MG63 (cell line): ENCODE data around the gene WDR81. TPM values are rescaled to one million over a fixed set of nuclear protein-coding genes. Genes with fewer than 3 reads are reported as not detected.
"Not testable (repeated sequence)": the region's sequence is repeated elsewhere in the genome, so short reads cannot be mapped to it uniquely, and the experiment has no call there.

Experiments
- DNase-seq: peaks from one replicate; pipeline ENCODE4 v3.0.0-alpha.2; 2020
- H3K27me3 ChIP-seq: fragments of 250-450 bp; sonication (Bioruptor Pico); 2 replicates; pipeline ENCODE4 v1.5.1; 2020; ENCODE audit warnings: mild to moderate bottlenecking, moderate library complexity
- H3K36me3 ChIP-seq: fragments of 250-450 bp; sonication (Bioruptor Pico); 2 replicates; pipeline ENCODE4 v1.5.1; 2020; ENCODE audit warnings: mild to moderate bottlenecking, moderate library complexity
- H3K4me3 ChIP-seq: fragments of 250-450 bp; sonication (Bioruptor Pico); 2 replicates; pipeline ENCODE4 v1.5.1; 2020; ENCODE audit warnings: mild to moderate bottlenecking, moderate library complexity
- H3K9me3 ChIP-seq: fragments of 250-450 bp; sonication (Bioruptor Pico); 2 replicates; pipeline ENCODE4 v1.5.1; 2020; ENCODE audit warnings: mild to moderate bottlenecking, moderate library complexity
- total RNA-seq: library from RNA; depleted of rRNA; stranded (reverse); fragments of >200 nt; shearing (Covaris generic); gene quantifications from 2 replicates; pipeline ENCODE4 v1.2.3, GENCODE V29; 2014; ENCODE audit warnings: low replicate concordance

WDR81 gene
- total RNA-seq, 1 experiment from 2014 or later = 20.3 TPM

- no peaks in the 10 kb centered on the region for H3K27me3 ChIP-seq
- DNase-seq = peak; percentile 34
- H3K9me3 ChIP-seq = no peaks in the 10 kb centered on the region
- 0 out of 2 replicates have a peak overlapping the region, but pooled peaks have one; percentile 15 for H3K4me3 ChIP-seq
- no peaks in the 10 kb centered on the region for H3K36me3 ChIP-seq
These were observed 37.9 kb downstream of the WDR81 start for GRCh38 chr17:1762233-1762900.

GRCh38 chr17:1762901-1763898 is 38.7 kb downstream of the WDR81 start:
- no peaks in the 10 kb centered on the region for H3K9me3 ChIP-seq
- no peaks in the 10 kb centered on the region for H3K27me3 ChIP-seq
- peak; percentile 29 for DNase-seq
- no peaks in the 10 kb centered on the region for H3K36me3 ChIP-seq
- 0 out of 2 replicates have a peak overlapping the region, but pooled peaks have one; percentile 9 for H3K4me3 ChIP-seq

- DNase-seq = peak; percentile 64
- H3K4me3 ChIP-seq = no peak overlapping the region
These were observed 39.8 kb downstream of the WDR81 start for GRCh38 chr17:1764284-1764683.

GRCh38 chr17:1764705-1765104 is 40.2 kb downstream of the WDR81 start:
- not testable (repeated sequence) for DNase-seq, H3K36me3 ChIP-seq, H3K9me3 ChIP-seq, H3K4me3 ChIP-seq, H3K27me3 ChIP-seq

More at GRCh38 chr17:1764284-1764683, 39.8 kb downstream of the WDR81 start:
- H3K9me3 ChIP-seq = no peaks in the 10 kb centered on the region
- no peaks in the 10 kb centered on the region for H3K27me3 ChIP-seq
- H3K36me3 ChIP-seq = no peaks in the 10 kb centered on the region

GRCh38 chr17:1765576-1765975 is 41.1 kb downstream of the WDR81 start:
- Histone ChIP-seq H3K9me3 (no peaks in the 10 kb centered on the region), H3K36me3 (no peaks in the 10 kb centered on the region), H3K4me3 (no peak overlapping the region), H3K27me3 (no peaks in the 10 kb centered on the region)
- DNase-seq = no peak

- H3K9me3 ChIP-seq = no peaks in the 10 kb centered on the region
- no peak for DNase-seq
- H3K4me3 ChIP-seq = no peak overlapping the region
- no peaks in the 10 kb centered on the region for H3K36me3 ChIP-seq
- no peaks in the 10 kb centered on the region for H3K27me3 ChIP-seq
These were observed 42.1 kb downstream of the WDR81 start for GRCh38 chr17:1766382-1767135.

- Histone ChIP-seq H3K9me3 (no peaks in the 10 kb centered on the region), H3K27me3 (no peaks in the 10 kb centered on the region), H3K4me3 (no peak overlapping the region), H3K36me3 (no peaks in the 10 kb centered on the region)
- DNase-seq = no peak
These were observed 42.9 kb downstream of the WDR81 start for GRCh38 chr17:1767358-1767757.

- H3K9me3 ChIP-seq = no peaks in the 10 kb centered on the region
- H3K36me3 ChIP-seq = no peaks in the 10 kb centered on the region
- H3K4me3 ChIP-seq = no peak overlapping the region
- no peaks in the 10 kb centered on the region for H3K27me3 ChIP-seq
- no peak for DNase-seq
These were observed 45.4 kb downstream of the WDR81 start for GRCh38 chr17:1769822-1770477.

GRCh38 chr17:1773000-1773695 is 48.6 kb downstream of the WDR81 start:
- H3K9me3 ChIP-seq, H3K36me3 ChIP-seq, H3K4me3 ChIP-seq, H3K27me3 ChIP-seq, DNase-seq: not testable (repeated sequence)

- no peaks in the 10 kb centered on the region for H3K27me3 ChIP-seq
- peaks cover 5% of the 10 kb centered on the region for H3K36me3 ChIP-seq
- H3K9me3 ChIP-seq = no peaks in the 10 kb centered on the region
- DNase-seq = no peak
- H3K4me3 ChIP-seq = no peak overlapping the region
These were observed 49.2 kb downstream of the WDR81 start for GRCh38 chr17:1773696-1774181.

GRCh38 chr17:1774390-1775176 is 50.1 kb downstream of the WDR81 start:
- Histone ChIP-seq H3K36me3 (peaks cover 5% of the 10 kb centered on the region), H3K4me3 (no peak overlapping the region), H3K27me3 (no peaks in the 10 kb centered on the region), H3K9me3 (no peaks in the 10 kb centered on the region)
- no peak for DNase-seq

GRCh38 chr17:1776328-1776727 is 51.8 kb downstream of the WDR81 start:
- no peak overlapping the region for H3K4me3 ChIP-seq
- H3K9me3 ChIP-seq = no peaks in the 10 kb centered on the region
- H3K27me3 ChIP-seq = no peaks in the 10 kb centered on the region
- peaks cover 9% of the 10 kb centered on the region for H3K36me3 ChIP-seq
- DNase-seq = no peak

- no peak for DNase-seq
- Histone ChIP-seq H3K9me3 (no peaks in the 10 kb centered on the region), H3K36me3 (peaks cover 9% of the 10 kb centered on the region), H3K4me3 (no peak overlapping the region), H3K27me3 (no peaks in the 10 kb centered on the region)
These were observed 52.4 kb downstream of the WDR81 start for GRCh38 chr17:1776857-1777256.

- H3K9me3 ChIP-seq = no peaks in the 10 kb centered on the region
- DNase-seq = peak; percentile 75
- peaks cover 17% of the 10 kb centered on the region for H3K36me3 ChIP-seq
- H3K4me3 ChIP-seq = no peak overlapping the region
- no peaks in the 10 kb centered on the region for H3K27me3 ChIP-seq
These were observed 55.1 kb downstream of the WDR81 start for GRCh38 chr17:1779571-1780131.

- no peak for DNase-seq
- Histone ChIP-seq H3K36me3 (peaks cover 22% of the 10 kb centered on the region), H3K9me3 (no peaks in the 10 kb centered on the region), H3K4me3 (no peak overlapping the region), H3K27me3 (no peaks in the 10 kb centered on the region)
These were observed 57.7 kb downstream of the WDR81 start for GRCh38 chr17:1782171-1782567.
